Hepatocyte (in vitro differentiated cells): Measurements from ENCODE around the gene CDK14. TPM values are rescaled to one million over a fixed set of nuclear protein-coding genes. Genes with fewer than 3 reads are reported as not detected.

Source experiments
- DNase-seq: peaks from one replicate; pipeline ENCODE4 v3.0.0-alpha.2; 2016; ENCODE audit warnings: low spot score
- H2AFZ ChIP-seq: fragments of 200-600 bp; sonication (generic); 2 replicates; pipeline ENCODE4 v1.6.0; 2016; ENCODE audit warnings: antibody characterized with exemption, mild to moderate bottlenecking
- H3K27ac ChIP-seq: fragments of 200-600 bp; sonication (generic); 2 replicates; pipeline ENCODE4 v1.5.1; 2016; ENCODE audit warnings: mild to moderate bottlenecking
- H3K27me3 ChIP-seq: fragments of 200-600 bp; sonication (generic); 2 replicates; pipeline ENCODE4 v1.6.1; 2016
- H3K36me3 ChIP-seq: fragments of 200-600 bp; sonication (generic); replicated peaks from 2 replicates; pipeline ENCODE4 v1.5.1; 2016; ENCODE audit warnings: low read depth; ENCODE audit not compliant: insufficient read depth
- H3K4me1 ChIP-seq: fragments of 200-600 bp; sonication (generic); 2 replicates; pipeline ENCODE4 v1.5.1; 2016; ENCODE audit warnings: mild to moderate bottlenecking, moderate library complexity; ENCODE audit not compliant: insufficient read depth
- H3K4me2 ChIP-seq: fragments of 200-600 bp; sonication (generic); 2 replicates; pipeline ENCODE4 v1.6.0; 2016
- H3K4me3 ChIP-seq: fragments of 200-600 bp; sonication (generic); 2 replicates; pipeline ENCODE4 v1.5.1; 2016; ENCODE audit warnings: mild to moderate bottlenecking
- H3K79me2 ChIP-seq: fragments of 200-600 bp; sonication (generic); 2 replicates; pipeline ENCODE4 v1.6.0; 2017; ENCODE audit warnings: mild to moderate bottlenecking
- H3K9me2 ChIP-seq: fragments of 200-600 bp; sonication (generic); replicated peaks from 2 replicates; pipeline ENCODE4 v1.6.0; 2017; ENCODE audit warnings: mild to moderate bottlenecking; ENCODE audit not compliant: insufficient read depth
- H3K9me3 ChIP-seq: fragments of 200-600 bp; sonication (generic); 2 replicates; pipeline ENCODE4 v1.5.1; 2016; ENCODE audit warnings: low read depth, mild to moderate bottlenecking
- H4K20me1 ChIP-seq: fragments of 200-600 bp; sonication (generic); 2 replicates; pipeline ENCODE4 v1.6.0; 2016; ENCODE audit warnings: mild to moderate bottlenecking; ENCODE audit not compliant: insufficient read depth, poor library complexity, severe bottlenecking
- CTCF ChIP-seq: fragments of 200-600 bp; sonication (generic); IDR thresholded peaks from 2 replicates; pipeline ENCODE4 v1.5.1; 2016; ENCODE audit warnings: antibody characterized with exemption, mild to moderate bottlenecking; ENCODE audit not compliant: poor library complexity
- EZH2 ChIP-seq: fragments of 200-600 bp; sonication (generic); IDR thresholded peaks from 2 replicates; pipeline ENCODE4 v1.6.1; 2016; ENCODE audit warnings: antibody characterized with exemption, mild to moderate bottlenecking, borderline replicate concordance
- EZH2phosphoT487 ChIP-seq: fragments of 200-600 bp; sonication (generic); IDR thresholded peaks from one replicate; pipeline ENCODE4 v1.6.1; 2018; ENCODE audit warnings: antibody characterized with exemption, mild to moderate bottlenecking, low read depth, moderate library complexity; ENCODE audit not compliant: unreplicated experiment, severe bottlenecking
- WGBS: methylation state at CpG from one replicate; pipeline ENCODE4 v1.1.6; 2016; ENCODE audit warnings: low lambda C conversion rate; ENCODE audit errors: missing lambda C conversion rate; 5-methylcytosine and 5-hydroxymethylcytosine counted together
- polyA plus RNA-seq: library from polyadenylated mRNA; unstranded; fragments of >200 nt; fragmentation: Nextera tagmentation; extraction: Ambion mirVana; gene quantifications from 2 replicates; pipeline ENCODE4 v1.2.1, GENCODE V29; 2016
- total RNA-seq: library from RNA; depleted of rRNA; stranded (reverse); fragments of >200 nt; gene quantifications from 2 replicates; pipeline ENCODE4 v1.2.3, GENCODE V29; 2014

The CDK14 gene
- total and polyA plus RNA-seq, 2 experiments from 2014 or later, result 8.6 to 23.5 TPM

DNA sequence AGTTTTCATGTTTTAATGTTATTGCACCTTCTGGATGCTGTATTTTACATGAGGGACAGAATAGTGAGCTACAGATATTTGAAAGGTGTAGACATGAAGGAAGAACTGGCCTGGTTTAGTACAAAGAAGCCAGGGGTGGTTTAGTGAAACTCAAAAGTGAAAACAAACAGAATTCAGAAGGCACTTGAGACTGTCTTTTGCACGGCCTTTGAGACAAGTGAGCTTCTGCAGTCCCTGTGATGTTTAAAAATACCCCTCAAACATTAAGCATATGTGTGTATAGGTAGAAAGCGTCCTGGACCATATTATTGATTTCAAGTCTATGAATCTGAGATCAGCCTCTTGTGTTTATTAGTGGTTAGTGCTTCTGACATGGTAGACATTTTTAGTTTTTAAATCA lies 118.9 kb downstream of the CDK14 start:
- Histone ChIP-seq H3K4me1 (peaks cover 35% of the 10 kb centered on the region), H3K9me2 (no peaks in the 10 kb centered on the region), H3K9me3 (no peaks in the 10 kb centered on the region), H4K20me1 (no peaks in the 10 kb centered on the region), H3K27me3 (no peaks in the 10 kb centered on the region), H3K4me3 (no peak overlapping the region), H2AFZ (no peak overlapping the region), H3K79me2 (peaks cover 44% of the 10 kb centered on the region), H3K36me3 (no peaks in the 10 kb centered on the region), H3K27ac (no peak overlapping the region), H3K4me2 (no peak overlapping the region)
- no peak for DNase-seq
- TF ChIP-seq EZH2 (no peak), EZH2phosphoT487 (no peak), CTCF (no peak)
- 79% methylated on average over 2 of the region's 2 CpGs for WGBS

DNA sequence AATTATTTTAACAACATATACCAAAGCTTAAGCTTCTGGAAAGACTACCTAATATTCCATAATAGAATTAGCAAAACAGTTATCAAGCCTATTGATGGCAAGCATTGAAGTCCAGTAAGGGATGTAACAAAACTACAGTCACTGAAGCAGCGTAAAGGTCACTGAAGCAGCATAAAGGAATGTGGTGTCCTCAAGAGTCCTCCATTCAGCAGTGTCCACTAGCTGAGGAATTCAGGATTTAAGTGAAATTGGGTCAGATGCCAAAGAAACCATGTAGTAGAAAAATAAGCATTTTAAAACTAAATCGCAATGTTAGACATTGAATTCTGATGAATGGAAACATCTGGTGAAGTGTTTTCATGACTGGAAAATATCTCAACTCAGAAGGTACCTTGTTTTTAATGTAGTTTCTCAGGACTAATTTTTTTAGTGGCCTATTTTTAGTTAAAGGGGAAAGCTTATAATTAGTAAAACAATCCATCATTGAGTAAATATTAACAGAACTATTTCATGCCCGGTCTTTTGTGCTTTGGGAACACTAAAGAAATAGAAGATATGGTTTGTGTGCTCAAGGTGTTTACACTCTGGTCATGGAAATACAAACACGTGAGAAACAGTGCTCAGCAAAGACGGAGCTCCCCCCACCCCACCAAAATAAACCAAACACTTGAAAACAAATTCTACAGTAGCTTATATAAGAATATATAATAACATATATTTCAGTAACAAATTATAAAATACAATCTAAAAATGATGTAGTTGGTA lies 121.4 kb downstream of the CDK14 start:
- no peaks in the 10 kb centered on the region for H3K27me3 ChIP-seq
- H3K36me3 ChIP-seq, result no peaks in the 10 kb centered on the region
- peaks cover 48% of the 10 kb centered on the region for H3K4me1 ChIP-seq
- no peak overlapping the region for H2AFZ ChIP-seq
- DNase-seq, result peak; percentile 38
- TF ChIP-seq EZH2 (no peak), EZH2phosphoT487 (no peak)
- H3K79me2 ChIP-seq, result peaks cover 28% of the 10 kb centered on the region
- H4K20me1 ChIP-seq, result no peaks in the 10 kb centered on the region
- WGBS, result 52% methylated on average over 5 of the region's 5 CpGs
- H3K27ac ChIP-seq, result peak overlapping the region; percentile 81
- no peaks in the 10 kb centered on the region for H3K9me2 ChIP-seq
- H3K9me3 ChIP-seq, result no peaks in the 10 kb centered on the region
- H3K4me2 ChIP-seq, result peak overlapping the region; percentile 26
- H3K4me3 ChIP-seq, result no peak overlapping the region

- peak overlapping the region; percentile 32 for H3K4me2 ChIP-seq
- peak; percentile 19 for DNase-seq
- no peaks in the 10 kb centered on the region for H4K20me1 ChIP-seq
- peaks cover 31% of the 10 kb centered on the region for H3K79me2 ChIP-seq
- H3K36me3 ChIP-seq, result no peaks in the 10 kb centered on the region
- no peaks in the 10 kb centered on the region for H3K9me3 ChIP-seq
- H3K9me2 ChIP-seq, result no peaks in the 10 kb centered on the region
- WGBS, result 63% methylated on average over 3 of the region's 3 CpGs
- TF ChIP-seq CTCF, result no peak
- no peak for TF ChIP-seq EZH2phosphoT487
- no peak for TF ChIP-seq EZH2
- H3K27ac ChIP-seq, result peak overlapping the region; percentile 81
- H2AFZ ChIP-seq, result no peak overlapping the region
- peaks cover 48% of the 10 kb centered on the region for H3K4me1 ChIP-seq
- H3K27me3 ChIP-seq, result no peaks in the 10 kb centered on the region
- H3K4me3 ChIP-seq, result no peak overlapping the region
Measured at GRCh38 chr7:90719155-90719554, 123.0 kb downstream of the CDK14 start.

GRCh38 chr7:90720984-90721760 lies 125.1 kb downstream of the CDK14 start:
- DNase-seq, result peak; percentile 74
- 52% methylated on average over 4 of the region's 4 CpGs for WGBS
- Histone ChIP-seq H4K20me1 (no peaks in the 10 kb centered on the region), H3K4me3 (no peak overlapping the region), H2AFZ (no peak overlapping the region), H3K36me3 (no peaks in the 10 kb centered on the region), H3K9me3 (no peaks in the 10 kb centered on the region), H3K9me2 (no peaks in the 10 kb centered on the region), H3K4me1 (peaks cover 54% of the 10 kb centered on the region), H3K4me2 (peak overlapping the region; percentile 34), H3K79me2 (peaks cover 40% of the 10 kb centered on the region), H3K27ac (peak overlapping the region; percentile 81), H3K27me3 (no peaks in the 10 kb centered on the region)
- TF ChIP-seq CTCF, result no peak
- TF ChIP-seq EZH2phosphoT487, result no peak
- no peak for TF ChIP-seq EZH2
